Posterior vena cava (tissue), 2 donors: ENCODE results near the gene ZG16B. TPM values are rescaled to one million over a fixed set of nuclear protein-coding genes. Genes with fewer than 3 reads are reported as not detected.
A peak's percentile ranks its signal among the peaks of the same experiment; 100 is the strongest.

Experiments used
- DNase-seq: peaks from one replicate; pipeline ENCODE4 v3.0.0-alpha.2; 2020; ENCODE audit warnings: low spot score
- intact Hi-C, 2 donors: fragments of 100-400 bp; cut with DNase I; formaldehyde crosslinking; loops; one replicate each; pipeline versions ENCODE4 v1.14.1 to v1.14.2; 2022 to 2023
- total RNA-seq, 2 donors: library from RNA; stranded (reverse); fragmentation: NEBNext Ultra II Directional; extraction: Animal tissue kit (Norgen Biotek cat#: 25700); gene quantifications; one replicate each; pipeline ENCODE4 v1.2.1, GENCODE V29; 2021
- donor health status: DM: yes; HTN: yes; CAD: no.
- donor health status: DM: yes; HTN: yes; CAD: no.

ZG16B gene
- total RNA-seq, 2 donors from 2014 or later = not detected

GRCh38 chr16:2803545-2804195 is 26.4 kb upstream of the ZG16B start:
- no peak for DNase-seq
- intact Hi-C loops = no loop called here

GRCh38 chr16:2804728-2805127 is 25.4 kb upstream of the ZG16B start:
- DNase-seq = no peak
- intact Hi-C loops = no loop called here

DNA sequence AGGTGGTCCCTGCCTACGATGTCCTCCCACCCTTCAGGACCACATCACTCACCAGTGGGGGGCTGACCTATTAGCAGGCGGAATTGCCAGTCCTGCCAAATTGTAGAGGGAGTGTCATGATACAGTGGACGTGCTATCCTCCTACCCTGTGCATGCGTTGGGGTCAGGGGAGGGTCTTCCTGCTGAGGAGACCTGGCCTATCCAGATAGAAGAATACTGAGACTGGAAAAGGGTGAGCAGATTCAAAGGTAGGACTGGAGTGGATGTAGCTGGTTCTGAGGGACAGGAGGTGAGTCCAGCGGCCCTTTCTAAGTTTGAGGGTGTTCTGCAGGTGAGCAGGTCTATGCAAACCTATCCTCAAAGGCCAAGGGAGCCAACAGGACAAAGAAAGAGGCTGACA is 23.8 kb upstream of the ZG16B start:
- DNase-seq = peak; percentile 9

DNA sequence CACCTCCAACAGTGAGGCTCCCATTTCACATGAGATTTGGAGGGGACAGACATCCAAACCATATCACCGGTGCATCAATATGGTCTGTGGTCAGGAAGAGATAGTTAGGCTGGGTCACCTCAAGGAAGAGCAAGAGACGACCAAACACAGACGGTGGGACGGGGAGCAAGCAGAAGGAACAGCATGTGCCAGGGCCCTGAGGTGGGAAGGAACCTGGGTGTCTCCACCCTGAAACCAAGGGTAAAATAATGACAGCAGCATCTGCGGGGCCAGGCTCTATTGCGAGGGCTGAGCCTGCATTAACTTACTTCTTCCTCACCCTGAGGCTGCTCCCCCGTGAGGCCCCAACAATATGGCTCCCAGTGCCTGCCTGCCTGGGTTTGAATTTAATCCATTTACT is 21.9 kb upstream of the ZG16B start:
- intact Hi-C loops = no loop called here
- DNase-seq = peak; percentile 50

More for the DNA sequence above, 23.8 kb upstream of the ZG16B start:
- intact Hi-C loops = no loop called here

DNA sequence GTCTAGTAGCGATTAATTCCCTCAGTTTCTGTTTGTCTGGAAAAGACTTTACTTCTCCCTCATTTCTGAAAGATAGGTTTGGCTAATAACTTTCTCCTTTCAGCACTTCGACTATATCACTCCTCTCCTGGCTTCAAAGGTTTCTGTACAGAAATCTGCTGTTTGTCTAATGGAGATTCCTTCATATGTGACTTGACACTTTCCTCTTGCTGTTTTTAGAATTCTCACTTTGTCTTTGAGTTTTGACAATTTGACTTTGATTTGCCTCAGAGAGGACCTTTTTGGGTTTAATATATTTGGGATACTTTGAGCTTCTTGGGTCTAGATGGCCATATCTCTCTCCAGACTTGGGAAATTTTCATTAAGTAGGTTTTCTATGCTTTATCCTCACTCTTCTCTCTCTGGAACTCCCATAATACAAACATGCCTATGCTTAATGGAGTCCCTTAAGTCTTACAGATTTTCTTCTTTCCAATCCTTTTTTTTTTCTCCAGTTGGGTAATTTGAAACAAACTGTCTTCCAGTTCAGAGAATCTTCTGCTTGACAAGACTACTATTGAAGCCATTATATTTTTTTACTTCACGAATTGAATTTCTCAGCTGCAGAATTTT is 20.8 kb upstream of the ZG16B start:
- no peak for DNase-seq
- intact Hi-C loops = no loop called here

GRCh38 chr16:2810651-2811050 is 19.5 kb upstream of the ZG16B start:
- intact Hi-C loops = loop anchor here in 1 of 2 donors (5.0 kb wide), 1 partner anchor 332 kb away; no protein-coding TSS in a partner anchor
- peak; percentile 58 for DNase-seq

DNA sequence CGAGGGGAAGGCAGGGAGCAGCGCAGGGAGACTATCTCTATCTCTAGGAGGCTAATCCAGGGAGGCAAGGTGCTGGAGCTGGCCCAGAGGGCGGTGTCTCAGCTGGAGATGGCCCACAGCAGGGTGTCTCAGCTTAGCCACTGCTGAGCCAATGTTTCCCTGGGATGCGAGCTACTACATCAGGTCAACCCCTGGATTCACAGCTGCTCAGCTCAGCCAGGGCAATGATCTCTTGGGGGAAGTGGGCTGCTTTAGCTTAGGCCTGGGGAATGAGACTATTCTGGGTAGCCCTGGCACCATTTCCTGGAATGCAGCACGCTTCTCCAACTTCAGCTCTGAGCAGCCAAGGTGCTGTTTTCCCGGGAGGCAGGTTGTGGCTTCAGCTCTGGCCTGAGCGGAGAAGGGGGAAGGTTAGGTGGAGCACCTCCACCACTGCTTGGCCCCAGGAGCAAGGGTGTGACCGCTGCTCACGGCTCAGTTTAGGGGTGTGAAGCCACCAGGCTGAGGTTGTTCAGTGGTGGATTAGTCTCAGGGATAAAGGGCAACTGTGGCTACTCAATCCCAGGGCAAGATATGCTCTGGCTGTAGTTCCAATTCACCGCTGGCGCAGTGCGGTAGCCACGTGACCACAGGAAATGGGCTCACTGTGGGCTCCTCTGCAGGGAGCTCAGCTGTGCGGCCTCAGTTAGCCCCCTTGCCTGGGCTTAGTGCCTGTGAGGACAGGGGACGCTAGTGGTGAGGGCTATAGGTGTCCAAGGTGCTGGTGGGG is 18.2 kb upstream of the ZG16B start:
- peak; percentile 61 for DNase-seq
- intact Hi-C loops = loop anchor here in 1 of 2 donors (5.0 kb wide), 1 partner anchor 330 kb away; no protein-coding TSS in a partner anchor

GRCh38 chr16:2813771-2814221 is 16.3 kb upstream of the ZG16B start:
- intact Hi-C loops = loop anchor here in 1 of 2 donors (5.0 kb wide), 1 partner anchor 329 kb away; no protein-coding TSS in a partner anchor
- DNase-seq = peak; percentile 38

- DNase-seq = peak; percentile 73
- intact Hi-C loops = loop anchor here in 1 of 2 donors (5.0 kb wide), 1 partner anchor 328 kb away; no protein-coding TSS in a partner anchor
Measured at GRCh38 chr16:2814551-2815298, 15.4 kb upstream of the ZG16B start.

DNA sequence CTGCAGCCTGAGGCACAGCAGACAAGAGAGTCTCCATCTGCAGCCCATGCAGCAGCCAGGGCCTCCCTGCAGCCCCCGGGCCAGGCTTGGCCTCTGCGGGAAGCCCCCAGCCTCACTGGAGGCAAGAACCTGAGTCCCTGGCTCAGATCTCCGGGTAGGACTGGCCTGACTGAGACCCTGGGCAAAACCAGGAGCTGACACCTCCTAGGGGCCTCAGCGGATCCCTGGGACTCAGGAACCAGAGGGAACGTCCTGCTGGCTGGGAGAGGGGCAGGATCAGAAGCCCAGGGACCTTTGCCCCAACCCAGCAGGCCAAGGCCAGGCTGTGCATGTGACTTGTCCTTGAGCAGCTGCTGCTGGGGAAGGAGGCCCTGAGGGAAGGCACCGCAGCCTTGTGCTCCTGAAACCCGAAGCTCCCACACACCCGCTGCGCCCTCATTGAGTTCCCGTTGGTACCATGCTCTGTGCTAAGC is 14.8 kb upstream of the ZG16B start:
- peak; percentile 66 for DNase-seq
- intact Hi-C loops = no loop called here

GRCh38 chr16:2816751-2817339 is 13.3 kb upstream of the ZG16B start, which contains the start of gene PRSS21:
Gene PRSS21, plus strand, starts transcription at chr16:2817237. Its CDS starts 32 bp downstream, at chr16:2817269.
- intact Hi-C loops = no loop called here
- peak; percentile 68 for DNase-seq

GRCh38 chr16:2817340-2818271 is 12.5 kb upstream of the ZG16B start:
- peak; percentile 78 for DNase-seq
- intact Hi-C loops = no loop called here

- DNase-seq = peak; percentile 43
- intact Hi-C loops = no loop called here
Measured at GRCh38 chr16:2818272-2818876, 11.7 kb upstream of the ZG16B start.

DNA sequence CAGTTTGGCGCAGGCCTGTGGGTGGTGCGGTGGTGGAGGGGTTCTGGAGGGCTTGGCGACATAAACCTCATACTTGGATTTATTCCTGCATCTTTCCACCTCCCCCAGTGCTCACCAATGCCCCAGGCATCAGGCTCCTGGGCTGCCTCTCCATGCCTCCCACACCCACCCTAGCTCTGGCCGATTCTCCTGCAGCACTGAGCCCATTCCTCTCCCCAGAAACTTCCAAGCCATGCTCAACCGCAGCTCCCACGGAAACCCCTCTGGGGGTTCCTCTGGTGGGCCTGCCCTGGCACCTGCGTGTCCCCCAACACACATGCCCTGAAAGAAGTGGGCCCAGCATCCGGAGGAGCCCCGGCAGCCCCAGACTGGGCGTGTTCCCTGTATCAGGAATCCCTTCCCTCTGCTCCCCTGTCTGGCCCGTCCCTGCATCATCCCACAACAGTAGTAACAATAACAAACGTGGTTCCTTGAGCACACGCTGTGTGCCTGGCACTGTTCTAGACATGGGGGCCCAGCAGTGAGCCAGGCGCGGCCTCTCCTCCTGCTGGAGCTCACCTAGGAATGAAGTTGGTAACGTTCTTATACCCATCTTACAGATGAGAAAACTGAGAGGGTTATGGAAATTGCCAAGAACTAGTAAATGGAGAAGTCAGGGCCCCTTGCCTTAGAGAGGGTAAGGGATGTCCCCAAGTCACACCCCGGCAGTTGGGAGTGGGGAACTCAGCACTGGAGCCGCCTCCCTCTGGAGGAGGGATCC is 10.7 kb upstream of the ZG16B start:
- DNase-seq = peak; percentile 51
- intact Hi-C loops = no loop called here

DNA sequence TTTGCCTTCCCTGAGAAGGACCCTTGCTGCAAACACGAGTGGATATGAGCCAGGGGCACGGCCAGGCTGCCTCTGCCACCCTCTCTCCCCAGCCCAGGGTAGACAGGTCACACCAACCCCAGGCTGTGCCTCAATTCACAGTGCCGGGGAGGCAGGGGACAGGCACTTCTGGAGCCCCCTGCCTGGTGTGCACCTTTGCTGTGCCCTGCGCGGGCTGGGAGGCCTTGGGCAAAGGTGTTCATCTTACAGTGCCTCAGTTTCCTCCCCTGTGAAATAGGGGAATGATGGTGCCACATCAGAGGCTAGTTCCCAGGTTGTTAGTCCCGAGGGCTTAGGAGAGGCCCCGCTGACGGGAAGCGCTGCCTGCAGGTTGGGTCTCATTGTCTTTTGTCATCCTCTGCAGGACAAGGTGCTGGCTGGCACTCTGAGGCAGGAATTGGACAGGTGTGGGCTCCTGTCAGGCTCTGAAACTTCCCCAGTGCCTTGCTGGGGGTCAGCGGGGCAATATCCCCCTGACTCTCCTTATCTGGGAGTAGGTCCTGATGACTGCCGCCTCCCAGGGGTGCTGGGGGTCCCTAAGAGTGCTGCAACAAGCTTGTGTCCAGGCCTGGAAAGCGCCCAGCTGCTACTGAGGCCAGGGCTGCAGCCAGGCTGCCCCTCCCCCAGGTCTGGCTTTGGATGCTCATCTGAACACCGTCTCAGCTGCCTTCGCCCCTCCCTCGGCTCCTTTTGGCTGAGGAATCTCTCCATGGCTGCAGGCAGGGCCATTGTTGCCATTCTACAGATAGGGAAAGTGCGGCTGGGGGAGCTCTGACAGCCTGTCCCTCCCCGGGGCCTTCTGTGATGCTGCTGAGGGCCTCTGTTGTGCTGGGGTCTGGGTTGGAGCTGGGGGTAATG is 9.9 kb upstream of the ZG16B start:
- intact Hi-C loops = loop anchor here in 1 of 2 donors (10.0 kb wide), 1 partner anchor 85 kb away; no protein-coding TSS in a partner anchor

More for the DNA sequence above, 9.9 kb upstream of the ZG16B start:
- peak; percentile 72 for DNase-seq
